Activated CD8-positive, alpha-beta memory T cell treated with anti-CD3 and anti-CD28 coated beads for 4 hours (primary cell): ENCODE measurements around the gene TTC31.
"Not testable (repeated sequence)": the region's sequence is repeated elsewhere in the genome, so short reads cannot be mapped to it uniquely, and the experiment has no call there.

Source experiments
- DNase-seq, 2 donors: peaks; one replicate each; pipeline ENCODE4 v3.0.0-alpha.2; 2020; ENCODE audit warnings: low read depth in 2 of 2

TTC31 gene

DNA sequence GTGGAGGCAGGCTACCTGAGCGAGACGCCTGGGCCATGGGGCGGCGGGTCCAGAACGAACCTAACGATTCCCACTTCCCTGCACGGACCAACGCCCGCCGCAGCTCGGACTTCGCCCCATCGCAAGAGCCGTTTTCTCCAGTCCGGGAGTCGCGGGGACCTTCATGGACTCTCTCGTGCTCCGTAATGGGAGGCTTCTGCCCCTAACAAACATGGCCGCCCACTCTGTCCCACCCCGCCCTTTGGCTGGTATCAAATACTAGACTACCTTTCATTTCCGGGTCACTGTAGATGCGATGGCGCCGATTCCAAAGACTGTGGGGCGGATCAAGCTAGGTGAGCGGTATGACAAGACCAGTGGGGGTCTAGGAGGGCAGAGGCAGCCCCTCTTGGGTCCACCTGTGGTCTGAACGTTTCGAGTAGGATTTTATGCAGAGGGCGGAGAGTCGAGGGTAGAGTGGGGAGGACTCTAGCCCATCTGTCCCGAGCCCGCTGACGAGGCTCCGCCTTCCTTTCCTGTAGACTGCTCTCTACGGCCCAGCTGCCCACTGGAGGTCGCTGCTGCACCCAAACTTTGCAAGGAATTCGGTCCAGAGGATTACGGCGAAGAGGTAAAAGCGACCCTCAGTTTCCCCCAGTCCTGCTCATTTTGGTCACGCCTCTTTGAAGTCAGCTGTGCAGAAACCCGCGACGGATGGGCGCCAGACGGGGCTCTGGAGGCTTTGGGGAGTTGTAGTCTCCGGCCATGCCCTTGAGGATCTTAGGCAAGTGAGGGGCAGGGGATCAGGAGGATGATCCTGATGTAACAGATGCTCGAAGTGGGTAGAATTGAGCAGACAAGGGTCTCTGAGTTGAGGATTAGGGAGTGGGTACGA lies at the start of gene TTC31, which contains the start of gene CCDC142:
Gene TTC31, plus strand, starts transcription at position 281 of the 874 bp plus-strand sequence. Its CDS starts 15 bp downstream, at position 296.
Gene CCDC142, minus strand, starts transcription at position 198 of the 874 bp plus-strand sequence. Its CDS starts 161 bp downstream, at position 37.
- peak; percentile 85 to 90 for DNase-seq

DNA sequence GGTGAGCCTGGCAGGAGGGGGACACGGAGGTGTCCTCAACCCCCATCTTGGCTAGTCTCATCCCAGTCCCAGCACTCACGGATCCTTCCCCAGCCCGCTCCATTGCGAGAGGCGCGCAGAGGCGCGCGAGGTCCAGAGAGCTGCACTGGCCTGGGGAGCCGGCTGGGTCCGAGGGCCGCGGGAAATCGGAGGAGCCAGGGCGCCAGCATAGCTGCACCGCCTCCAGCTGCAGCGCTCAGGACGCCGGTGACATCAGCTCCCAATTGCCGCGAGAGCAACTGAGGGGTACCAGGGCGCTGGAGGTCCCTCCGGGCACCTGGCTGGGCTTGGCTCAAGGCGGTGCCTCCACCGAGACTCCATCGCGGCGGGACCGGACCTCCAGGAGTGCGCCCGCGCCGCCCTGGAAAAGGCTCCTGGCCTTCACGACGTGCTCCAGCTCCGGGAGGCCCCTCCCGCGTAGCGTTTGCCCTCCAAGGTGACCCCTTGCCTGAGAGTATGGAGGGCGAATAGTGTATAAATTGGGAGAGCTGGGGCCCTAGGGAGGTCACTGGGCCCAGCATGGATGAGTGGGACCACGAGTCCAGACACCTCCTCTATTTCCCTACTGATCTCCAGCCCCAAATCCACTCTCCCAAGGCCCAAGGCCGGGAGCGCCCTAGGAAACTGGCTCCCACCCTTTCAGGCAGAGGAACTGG lies 46.6 kb upstream of the TTC31 start:
- no peak for DNase-seq

DNA sequence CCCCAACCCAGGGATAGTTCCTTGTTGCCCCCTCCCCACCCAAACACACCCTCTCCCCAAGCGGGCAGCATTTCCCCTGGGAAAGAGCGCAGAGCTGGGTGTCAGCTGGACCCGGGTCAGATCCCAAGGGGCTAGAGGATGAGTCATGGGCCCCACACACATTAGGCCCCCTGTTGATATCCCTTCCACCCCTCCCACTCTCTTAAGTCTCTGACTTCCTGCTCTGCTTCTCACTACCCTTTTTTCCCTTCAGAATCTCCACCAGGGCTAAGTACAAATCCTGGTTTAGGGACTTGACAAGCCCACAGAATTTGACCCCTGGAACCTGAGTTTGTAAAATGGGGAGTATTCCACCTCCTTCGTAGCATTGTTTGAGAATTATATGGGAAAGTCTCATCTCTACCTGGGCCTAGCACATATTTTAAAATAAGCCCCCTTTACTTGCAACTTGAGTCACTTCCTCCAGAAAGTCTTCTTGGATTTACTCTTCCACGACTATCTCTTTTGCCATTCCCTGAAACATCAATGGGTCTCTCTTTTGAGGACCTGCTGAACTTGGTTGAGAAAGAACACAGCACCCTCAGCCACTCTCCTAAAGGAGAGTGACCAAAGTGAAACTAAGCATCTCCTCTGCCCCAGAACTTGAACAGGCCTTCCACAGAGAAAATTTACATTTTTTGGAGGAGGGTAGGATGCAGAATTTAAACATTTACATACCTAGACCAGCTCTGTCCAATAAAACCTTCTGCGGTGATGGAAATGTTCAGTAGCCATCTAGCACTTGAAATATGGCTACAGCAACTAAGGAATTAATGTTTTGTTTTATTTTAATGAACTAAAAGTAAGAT lies 45.8 kb upstream of the TTC31 start:
- no peak for DNase-seq

DNA sequence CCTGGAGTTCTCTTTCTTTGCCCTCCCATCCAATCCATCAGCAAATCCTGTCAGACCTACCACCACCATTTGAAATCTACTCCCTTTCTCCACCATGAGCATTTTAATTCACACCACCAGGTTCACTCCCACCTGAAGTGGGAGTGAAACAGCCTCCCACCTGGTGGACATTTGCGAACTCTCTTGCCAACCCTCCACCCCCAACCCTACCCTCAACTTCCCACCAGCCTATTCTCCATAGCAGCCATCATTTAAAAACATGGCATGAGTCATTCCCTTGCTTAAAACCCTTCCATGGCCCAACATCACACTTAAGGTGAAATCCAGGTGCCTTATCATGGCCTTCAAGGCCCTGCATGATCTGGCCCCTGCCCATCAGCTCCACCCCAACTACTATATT lies 44.6 kb upstream of the TTC31 start:
- DNase-seq = no peak

DNA sequence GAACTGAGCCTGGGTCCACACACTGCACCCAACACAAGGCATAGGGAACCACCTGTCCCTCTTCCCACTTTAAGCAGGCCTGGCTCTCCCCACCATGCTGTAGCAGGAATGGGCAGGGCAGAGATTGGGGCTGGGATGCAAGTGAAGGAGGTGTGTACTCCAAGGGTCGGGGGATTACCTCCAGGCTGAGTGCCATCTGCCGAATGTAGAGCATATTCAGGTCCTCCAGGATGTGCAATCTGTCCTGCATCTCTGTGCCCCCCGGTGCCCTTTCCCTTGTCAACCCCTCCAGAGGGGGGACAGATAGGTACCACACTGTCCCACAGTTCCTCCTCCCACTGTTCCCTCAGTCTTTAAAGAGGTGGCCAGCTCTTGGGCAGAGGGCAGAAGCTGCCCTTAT lies 43.5 kb upstream of the TTC31 start:
- no peak for DNase-seq

DNA sequence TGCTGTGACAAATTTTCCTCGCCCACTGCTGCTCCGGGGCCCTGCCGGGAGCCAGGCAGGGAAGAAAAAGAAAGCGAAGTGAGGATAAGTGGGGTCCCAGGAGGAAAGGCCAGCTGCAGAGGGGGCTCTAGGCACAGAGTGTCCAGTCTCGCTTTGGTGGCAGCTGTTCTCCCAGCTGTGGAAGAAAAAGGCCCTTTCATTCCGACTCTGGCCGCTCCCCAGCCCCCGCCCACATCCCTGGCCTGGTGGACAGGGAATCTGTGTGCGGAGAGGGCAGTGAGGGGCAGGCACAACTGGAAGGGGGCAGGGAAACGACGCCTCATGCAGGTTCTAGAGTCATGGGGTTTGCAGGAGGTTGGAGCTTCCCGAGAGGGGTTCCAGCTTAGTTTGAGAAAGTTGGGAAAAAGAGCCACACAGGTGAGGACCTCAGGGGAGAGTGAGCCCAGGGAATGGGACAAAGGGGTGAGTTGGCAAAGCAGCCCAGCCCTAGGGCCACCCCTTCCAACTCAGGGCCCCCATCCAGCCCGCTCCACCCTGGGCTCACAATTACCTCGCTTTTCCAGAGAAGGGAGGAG lies 43.0 kb upstream of the TTC31 start:
- no peak for DNase-seq

DNA sequence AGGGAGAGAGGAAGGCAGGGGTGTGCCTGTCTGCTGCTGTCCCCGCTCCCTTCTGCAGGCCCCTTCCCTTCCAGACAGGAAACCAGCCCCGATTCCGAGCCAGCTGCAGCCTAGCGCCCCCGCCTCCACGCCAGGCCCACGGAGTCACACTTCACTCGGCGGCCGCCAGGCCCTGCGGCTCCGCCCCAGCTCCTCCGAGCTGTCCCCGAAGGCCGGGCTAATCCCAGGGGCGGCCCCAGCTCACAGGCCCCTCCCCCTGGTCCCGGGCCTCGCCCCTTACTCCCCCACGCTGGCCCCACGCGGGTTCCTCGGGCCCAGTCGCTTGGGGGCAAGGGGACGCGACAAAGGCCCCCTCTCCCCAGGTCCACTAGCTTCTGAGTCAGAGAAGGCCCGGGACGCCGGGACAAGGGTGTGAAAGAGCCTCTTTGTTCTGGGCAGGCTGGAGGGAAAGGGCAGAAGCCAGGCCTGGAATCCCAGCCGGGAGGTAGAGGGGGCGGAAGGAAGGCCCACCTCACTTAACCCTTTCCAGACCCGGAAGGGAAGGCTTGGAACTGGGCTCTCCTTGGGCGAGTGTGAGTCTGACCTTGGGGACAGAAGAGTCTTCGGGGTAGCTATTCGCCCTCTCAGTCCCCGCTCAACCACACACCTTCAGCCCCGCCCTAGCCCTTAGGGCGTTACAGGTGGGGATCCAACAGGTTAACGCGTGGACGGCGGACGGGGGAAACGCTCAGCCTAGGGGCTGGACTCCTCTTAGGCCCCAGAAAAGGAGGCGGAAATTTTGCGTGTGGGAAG lies 42.3 kb upstream of the TTC31 start:
- DNase-seq = no peak

DNA sequence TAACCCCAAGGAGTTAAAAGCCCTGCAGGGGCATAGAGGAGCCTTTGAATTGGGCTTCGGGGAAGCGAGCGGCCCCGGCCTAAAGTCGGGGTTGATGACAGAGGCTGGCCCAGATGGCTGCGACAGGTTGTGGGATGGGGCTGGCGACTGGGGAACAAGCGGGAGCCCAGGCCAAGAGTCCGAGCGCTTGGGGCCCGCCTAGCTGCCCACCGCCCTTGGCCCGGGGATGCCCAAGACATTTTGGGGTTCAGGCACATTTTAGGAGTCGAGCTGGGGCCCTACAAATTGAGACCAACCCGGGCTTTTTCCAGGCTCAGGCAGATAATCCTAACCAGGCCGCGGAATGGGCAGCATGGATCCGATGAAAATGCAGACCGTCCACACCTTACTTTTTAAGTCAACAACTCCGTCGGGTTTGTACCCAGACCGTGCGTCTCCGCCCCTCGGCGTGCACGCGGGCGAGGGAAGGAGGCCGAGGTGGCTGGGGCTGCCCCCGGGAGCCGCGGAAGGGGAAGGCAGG lies 41.7 kb upstream of the TTC31 start:
- no peak for DNase-seq

DNA sequence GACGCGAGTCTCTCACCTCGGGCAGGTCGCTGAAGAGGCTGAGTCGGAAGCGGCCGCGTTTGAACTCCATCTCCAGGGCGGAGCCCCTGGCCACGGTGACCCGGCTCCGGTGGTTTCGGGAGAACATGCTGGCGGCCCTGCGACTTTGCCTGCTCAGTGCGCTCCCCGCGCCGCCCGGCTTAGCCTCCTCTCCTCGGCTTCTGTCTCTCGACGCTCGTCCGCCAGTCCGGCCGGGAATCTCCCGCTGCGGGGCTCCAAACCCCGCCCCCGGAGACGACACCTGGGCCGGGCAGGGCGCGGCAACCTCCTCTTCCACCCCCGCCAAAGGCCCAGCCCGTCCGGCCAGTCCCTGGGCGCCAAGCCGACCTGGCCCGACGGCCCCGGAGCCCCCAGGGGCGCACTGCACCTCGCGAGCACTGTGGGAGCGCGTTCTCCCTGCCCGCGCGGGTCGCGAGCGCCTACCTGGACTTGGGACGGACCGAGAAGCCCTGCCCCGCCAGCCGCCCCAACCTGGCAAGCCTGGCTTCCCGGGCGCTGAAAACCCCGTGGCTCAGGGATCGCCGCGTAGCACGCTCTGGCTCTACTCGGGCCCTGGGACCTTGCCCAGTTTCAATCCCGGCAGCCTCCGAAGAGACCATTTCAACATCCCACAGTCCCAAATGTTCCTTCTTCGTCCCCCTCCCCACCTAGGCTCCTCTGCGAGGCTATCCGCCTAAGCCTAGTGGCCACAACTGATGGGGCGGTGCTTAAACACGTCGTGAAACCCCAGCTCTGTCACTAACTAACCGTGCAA lies 41.0 kb upstream of the TTC31 start, which contains the start of gene RTKN:
Gene RTKN, minus strand, starts transcription at position 248 of the 793 bp plus-strand sequence. Its CDS starts 121 bp downstream, at position 127.
- no peak for DNase-seq

DNA sequence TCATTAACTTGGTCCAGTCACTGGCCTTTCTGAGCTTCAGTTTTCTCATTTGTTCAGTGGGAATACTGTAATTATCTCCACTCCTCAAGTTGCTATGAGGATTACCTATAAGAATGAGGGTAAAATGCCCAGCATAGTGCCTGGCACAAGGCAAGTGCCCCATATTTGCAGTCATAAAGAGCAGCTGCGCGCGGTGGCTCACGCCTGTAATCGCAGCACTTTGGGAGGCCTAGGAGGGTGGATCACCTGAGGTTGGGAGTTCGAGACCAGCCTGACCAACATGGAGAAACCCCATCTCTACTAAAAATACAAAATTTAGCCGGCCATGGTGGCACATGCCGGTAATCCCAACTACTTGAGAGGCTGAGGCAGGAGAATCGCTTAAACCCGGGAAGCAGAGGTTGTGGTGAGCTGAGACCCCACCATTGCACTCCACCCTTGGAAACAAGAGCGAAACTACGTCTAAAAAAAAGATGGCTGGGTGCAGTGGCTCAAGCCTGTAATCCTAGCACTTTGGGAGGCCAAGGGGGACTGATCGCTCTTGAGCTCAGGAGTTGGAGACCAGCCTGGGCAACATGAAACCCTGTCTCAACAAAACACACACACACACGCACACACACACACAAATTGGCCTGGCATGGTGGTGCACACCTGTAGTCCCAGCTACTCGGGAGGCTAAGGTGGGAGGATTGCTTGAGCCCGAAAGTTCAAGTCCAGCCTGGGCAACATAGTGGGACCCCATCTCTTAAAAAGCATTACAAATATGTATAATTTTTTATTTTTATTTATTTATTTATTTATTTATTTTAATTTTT lies 40.2 kb upstream of the TTC31 start:
- DNase-seq = not testable (repeated sequence)

DNA sequence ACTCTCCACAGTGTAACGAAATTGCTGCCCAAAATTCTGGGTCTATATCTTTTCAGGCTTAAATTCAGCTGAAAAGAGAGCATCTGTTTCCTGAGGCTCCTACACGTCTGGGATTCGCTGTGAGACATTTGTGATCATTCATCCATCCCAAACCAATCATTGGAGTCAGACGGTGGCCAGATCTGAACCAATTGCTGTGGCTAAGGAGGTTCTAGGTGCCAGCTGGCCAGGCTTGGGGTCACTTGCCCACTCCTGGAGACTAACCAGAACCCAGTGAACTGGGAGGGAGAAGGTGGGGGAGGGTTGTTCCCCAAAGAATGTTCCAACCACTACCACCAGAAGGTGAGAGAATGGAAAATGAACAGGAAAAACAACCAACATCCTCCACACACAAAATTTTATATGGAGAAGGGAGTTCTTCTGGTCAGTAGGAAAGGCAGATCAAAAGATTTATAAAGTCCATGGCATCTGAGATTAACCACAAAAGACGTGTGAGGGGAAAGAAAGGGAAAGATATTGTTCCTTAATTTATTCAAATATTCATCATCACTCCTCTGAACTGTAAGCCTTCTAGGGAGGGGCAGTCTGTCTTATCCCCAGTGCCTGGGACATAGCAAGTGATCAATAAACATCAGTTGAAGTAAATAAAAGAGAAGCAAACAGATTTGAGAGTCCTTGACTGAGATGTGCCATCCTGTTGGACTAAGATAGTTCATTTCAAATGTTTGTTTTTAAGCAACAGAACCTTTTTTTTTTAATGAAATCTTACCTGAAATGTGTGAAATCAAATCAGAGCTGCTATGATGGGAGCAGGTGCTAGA lies 38.2 kb upstream of the TTC31 start:
- no peak for DNase-seq

DNA sequence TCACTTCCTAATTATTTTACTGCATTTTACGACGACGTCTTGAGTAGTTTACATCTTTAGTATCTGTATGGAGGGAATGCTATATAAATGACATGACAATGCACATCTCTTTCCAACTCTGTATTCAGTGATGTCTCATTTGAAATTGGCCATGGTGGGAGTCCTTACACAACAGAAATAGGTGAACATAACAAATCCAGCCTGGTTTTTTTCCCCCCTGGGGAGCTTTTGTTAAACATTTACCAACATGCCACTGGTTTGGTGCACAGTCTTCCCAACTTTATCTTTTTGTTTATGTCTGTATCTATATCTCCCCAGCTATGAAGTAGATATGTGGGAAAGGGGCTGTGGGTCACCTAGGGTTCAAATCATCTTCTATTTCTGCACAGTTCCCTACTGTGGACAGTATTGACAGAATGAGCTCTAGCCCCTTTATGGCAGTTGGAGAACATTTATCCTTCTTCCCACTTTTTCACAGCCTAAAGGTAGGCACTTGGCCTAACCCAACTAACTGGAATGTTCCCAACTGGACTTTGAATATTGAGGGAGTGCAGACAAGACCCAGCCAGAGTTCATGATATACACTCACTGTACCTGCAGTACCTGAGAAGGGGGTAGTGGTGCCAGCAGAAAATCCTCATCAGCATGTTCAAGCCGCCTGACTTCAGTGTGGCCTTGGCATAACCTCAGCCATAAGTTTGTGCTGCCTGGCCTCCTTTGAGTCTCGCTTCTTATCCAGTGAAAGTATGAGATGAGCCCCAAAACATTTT lies 35.5 kb upstream of the TTC31 start:
- no peak for DNase-seq

DNA sequence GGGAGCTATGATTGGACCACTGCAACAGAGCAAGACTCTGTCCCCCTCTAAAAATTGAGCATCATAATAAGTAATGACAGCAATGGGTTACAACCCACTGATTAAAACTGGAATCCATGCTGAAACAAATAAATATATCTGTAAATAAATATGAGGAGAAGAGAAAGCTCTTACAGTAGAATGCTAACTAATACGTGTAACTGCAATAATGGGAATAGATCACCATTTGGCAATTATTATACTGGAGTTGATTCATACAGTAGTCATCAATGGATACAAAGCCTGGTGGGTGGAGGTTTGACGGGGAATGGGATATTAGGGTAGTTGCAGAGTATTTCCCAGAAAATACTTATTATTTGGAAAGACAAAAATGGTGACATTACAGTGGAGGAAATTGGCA lies 34.1 kb upstream of the TTC31 start:
- no peak for DNase-seq

DNA sequence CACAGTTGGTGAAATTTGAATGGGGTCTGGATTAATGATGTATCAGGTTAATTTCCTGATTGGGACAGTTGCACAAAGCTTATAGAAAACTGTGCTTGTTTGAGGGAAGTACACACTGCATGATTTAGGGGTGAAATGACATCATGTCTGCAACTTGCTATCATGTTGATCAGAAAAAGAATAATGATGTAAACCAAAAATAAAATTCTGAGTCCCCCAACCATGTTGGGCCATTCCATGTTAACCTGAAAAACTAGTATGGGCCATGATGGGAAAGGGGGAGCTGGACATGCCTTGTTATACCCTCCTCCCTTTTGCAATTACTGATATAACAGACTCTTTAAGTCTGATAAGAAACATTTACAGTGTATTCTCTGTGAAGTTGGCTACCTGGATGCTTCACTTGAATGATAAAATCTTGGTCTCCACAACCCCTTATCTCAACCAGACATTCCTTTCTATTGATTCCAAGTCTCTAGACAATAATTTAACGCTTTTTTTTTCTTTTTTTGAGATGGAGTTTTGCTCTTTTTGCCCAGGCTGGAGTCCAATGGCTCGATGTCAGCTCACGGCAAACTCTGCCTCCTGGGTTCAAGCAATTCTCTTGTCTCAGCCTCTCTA lies 32.2 kb upstream of the TTC31 start:
- DNase-seq = no peak

DNA sequence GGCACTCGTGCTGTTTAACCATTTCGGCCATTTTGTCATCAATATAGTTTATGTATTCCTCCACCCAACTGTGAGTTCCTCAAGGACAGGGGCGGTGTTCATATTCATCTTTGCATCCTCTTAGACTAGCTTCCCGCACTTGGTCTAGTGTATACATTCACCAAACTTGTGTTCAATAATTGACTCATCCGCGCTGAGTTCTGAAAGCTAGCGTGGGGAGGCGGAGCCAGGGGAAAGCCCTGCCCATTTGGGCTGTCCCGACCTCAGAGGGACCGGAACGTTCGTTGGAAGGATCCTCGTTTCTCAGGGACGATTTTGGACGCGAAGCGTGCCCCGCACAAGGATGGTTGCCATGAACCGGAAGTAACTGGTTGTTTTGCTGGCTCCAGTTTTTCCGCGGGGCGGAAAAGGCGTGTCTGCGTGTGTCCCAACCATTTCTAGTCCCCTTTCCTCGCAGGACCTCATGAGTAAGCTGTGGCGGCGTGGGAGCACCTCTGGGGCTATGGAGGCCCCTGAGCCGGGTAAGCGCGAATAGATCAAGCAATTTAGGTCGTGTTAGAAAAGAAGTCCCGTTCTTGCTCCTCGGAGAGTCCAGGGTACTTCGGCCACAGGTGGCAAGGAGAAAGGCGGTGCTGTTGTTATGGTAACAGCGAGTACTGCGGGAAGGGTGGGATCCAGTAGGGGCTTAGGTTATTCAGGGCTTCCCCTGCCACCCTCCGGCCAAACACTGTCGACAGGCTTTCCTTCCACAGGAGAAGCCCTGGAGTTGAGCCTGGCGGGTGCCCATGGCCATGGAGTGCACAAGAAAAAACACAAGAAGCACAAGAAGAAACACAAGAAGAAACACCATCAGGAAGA lies 28.0 kb upstream of the TTC31 start, which contains the start of gene INO80B:
Gene INO80B, plus strand, starts transcription at position 434 of the 858 bp plus-strand sequence. Its CDS starts 30 bp downstream, at position 464.
- DNase-seq = peak; percentile 96
